Activated CD4-positive, alpha-beta T cell treated with anti-CD3 and anti-CD28 coated beads, Interleukin-2, amount 10 ng/mL, durations not matched to agents 7 days and 5 days (primary cell): ENCODE results near the gene CHAMP1. TPM values are rescaled to one million over a fixed set of nuclear protein-coding genes. Genes with fewer than 3 reads are reported as not detected.
A peak's percentile ranks its signal among the peaks of the same experiment; 100 is the strongest.

ENCODE experiments used
- CTCF ChIA-PET: fragments of 350-600 bp; sonication (Branson Sonifier 250); formaldehyde crosslinking; loops from one replicate; lab custom pipeline; 2021; ENCODE audit warnings: antibody characterized with exemption; lab: Charles Lee
- POLR2A ChIA-PET: fragments of 350-600 bp; sonication (Branson Sonifier 250); formaldehyde crosslinking; loops from one replicate; lab custom pipeline; 2021; ENCODE audit warnings: antibody characterized with exemption; lab: Charles Lee
- DNase-seq: peaks from one replicate; pipeline ENCODE4 v3.0.0-alpha.2; 2020
- H3K27ac Mint-ChIP-seq: one replicate; pipeline ENCODE4 v1.8.0; 2021; ENCODE audit warnings: mild to moderate bottlenecking, moderate library complexity, mixed read lengths
- H3K27me3 Mint-ChIP-seq: one replicate; pipeline ENCODE4 v1.8.0; 2021; ENCODE audit warnings: mixed read lengths
- H3K36me3 Mint-ChIP-seq: one replicate; pipeline ENCODE4 v1.8.0; 2021; ENCODE audit warnings: low read depth, mixed read lengths
- H3K4me1 Mint-ChIP-seq: one replicate; pipeline ENCODE4 v1.8.0; 2021; ENCODE audit warnings: mixed read lengths
- H3K4me3 Mint-ChIP-seq: one replicate; pipeline ENCODE4 v1.8.0; 2021; ENCODE audit warnings: mild to moderate bottlenecking, moderate library complexity, mixed read lengths
- H3K9me3 Mint-ChIP-seq: one replicate; pipeline ENCODE4 v1.8.0; 2021; ENCODE audit warnings: mixed read lengths
- total RNA-seq, 2 experiments: library from RNA; stranded (reverse); gene quantifications; one replicate each; pipeline ENCODE4 v1.2.3, GENCODE V29; 2021

The CHAMP1 gene, protein sequence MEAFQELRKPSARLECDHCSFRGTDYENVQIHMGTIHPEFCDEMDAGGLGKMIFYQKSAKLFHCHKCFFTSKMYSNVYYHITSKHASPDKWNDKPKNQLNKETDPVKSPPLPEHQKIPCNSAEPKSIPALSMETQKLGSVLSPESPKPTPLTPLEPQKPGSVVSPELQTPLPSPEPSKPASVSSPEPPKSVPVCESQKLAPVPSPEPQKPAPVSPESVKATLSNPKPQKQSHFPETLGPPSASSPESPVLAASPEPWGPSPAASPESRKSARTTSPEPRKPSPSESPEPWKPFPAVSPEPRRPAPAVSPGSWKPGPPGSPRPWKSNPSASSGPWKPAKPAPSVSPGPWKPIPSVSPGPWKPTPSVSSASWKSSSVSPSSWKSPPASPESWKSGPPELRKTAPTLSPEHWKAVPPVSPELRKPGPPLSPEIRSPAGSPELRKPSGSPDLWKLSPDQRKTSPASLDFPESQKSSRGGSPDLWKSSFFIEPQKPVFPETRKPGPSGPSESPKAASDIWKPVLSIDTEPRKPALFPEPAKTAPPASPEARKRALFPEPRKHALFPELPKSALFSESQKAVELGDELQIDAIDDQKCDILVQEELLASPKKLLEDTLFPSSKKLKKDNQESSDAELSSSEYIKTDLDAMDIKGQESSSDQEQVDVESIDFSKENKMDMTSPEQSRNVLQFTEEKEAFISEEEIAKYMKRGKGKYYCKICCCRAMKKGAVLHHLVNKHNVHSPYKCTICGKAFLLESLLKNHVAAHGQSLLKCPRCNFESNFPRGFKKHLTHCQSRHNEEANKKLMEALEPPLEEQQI
- total RNA-seq = 10 to 100 TPM; 31.9 to 34.8 TPM

GRCh38 chr13:114314074-114314912 lies at the start of gene CHAMP1:
Gene CHAMP1 (plus strand): TSS chr13:114314503. CDS start chr13:114323843, 9,340 bp downstream.
- peaks cover 45% of the 10 kb centered on the region for H3K4me1 Mint-ChIP-seq
- peak within 1 kb of the TSS; percentile 94 for H3K27ac Mint-ChIP-seq
- H3K36me3 Mint-ChIP-seq = peaks cover 20% of the 10 kb centered on the region
- peak within 1 kb of the TSS; percentile 91 for H3K4me3 Mint-ChIP-seq
- H3K9me3 Mint-ChIP-seq = no peaks in the 10 kb centered on the region
- DNase-seq = peak; percentile 93
- POLR2A ChIA-PET = no interaction called here
- CTCF ChIA-PET = interaction anchor here (1.0 kb wide), 1 partner anchor 22 kb away, joined by 6 read pairs; no protein-coding TSS in a partner anchor
- H3K27me3 Mint-ChIP-seq = no peaks in the 10 kb centered on the region

DNA sequence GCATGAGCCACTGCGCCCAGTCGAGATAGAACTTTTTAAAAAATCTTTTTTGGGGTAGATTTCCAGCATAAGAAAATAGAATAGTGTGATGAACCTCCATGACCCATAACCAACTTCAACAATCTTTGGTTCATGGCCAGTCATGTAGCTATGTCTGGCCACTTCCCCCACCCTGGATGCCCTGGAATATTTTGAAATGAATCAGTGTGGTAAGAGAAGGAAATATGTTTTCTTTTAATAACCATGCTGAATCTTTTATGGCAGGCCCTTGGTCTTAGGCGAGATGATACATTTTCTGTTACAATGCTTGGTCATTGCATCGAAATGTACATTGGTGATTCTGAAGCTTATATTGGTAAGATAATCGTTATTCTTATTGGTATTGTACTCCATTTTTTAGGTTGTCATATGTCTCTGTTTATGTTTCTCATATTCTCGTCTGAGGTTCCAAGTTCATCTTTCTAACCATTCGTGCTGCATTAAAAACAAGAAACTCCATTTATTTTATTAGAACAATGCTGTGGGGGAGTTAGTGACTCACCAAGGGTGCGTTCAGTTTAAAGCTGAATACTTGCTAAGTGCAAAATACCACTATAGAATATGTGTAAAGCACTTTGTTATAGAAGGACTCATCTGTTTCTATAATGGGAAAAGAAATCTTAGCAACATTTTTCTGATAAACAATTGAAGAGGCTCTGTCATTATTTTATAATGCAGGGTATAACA lies 49.3 kb upstream of the CHAMP1 start:
- no peak for DNase-seq
- Mint-ChIP-seq H3K36me3 (peaks cover 80% of the 10 kb centered on the region), H3K4me3 (no peak overlapping the region), H3K4me1 (peaks cover 58% of the 10 kb centered on the region), H3K27ac (no peak overlapping the region), H3K9me3 (peaks cover 3% of the 10 kb centered on the region), H3K27me3 (no peaks in the 10 kb centered on the region)
- ChIA-PET POLR2A (no interaction called here), CTCF (interaction anchor here (1.0 kb wide), 1 partner anchor 12 kb away, joined by 3 read pairs; no protein-coding TSS in a partner anchor)

- Mint-ChIP-seq H3K27ac (no peak overlapping the region), H3K9me3 (peaks cover 3% of the 10 kb centered on the region), H3K27me3 (no peaks in the 10 kb centered on the region), H3K4me3 (no peak overlapping the region), H3K4me1 (peaks cover 51% of the 10 kb centered on the region), H3K36me3 (peaks cover 74% of the 10 kb centered on the region)
- POLR2A ChIA-PET = interaction anchor here (0.5 kb wide), 1 partner anchor 12 kb away, joined by 3 read pairs; no protein-coding TSS in a partner anchor
- no peak for DNase-seq
- CTCF ChIA-PET = interaction anchor here (0.6 kb wide), 1 partner anchor 351 kb away, joined by 3 read pairs; no protein-coding TSS in a partner anchor
These were observed 48.1 kb upstream of the CHAMP1 start for GRCh38 chr13:114266241-114266640.

DNA sequence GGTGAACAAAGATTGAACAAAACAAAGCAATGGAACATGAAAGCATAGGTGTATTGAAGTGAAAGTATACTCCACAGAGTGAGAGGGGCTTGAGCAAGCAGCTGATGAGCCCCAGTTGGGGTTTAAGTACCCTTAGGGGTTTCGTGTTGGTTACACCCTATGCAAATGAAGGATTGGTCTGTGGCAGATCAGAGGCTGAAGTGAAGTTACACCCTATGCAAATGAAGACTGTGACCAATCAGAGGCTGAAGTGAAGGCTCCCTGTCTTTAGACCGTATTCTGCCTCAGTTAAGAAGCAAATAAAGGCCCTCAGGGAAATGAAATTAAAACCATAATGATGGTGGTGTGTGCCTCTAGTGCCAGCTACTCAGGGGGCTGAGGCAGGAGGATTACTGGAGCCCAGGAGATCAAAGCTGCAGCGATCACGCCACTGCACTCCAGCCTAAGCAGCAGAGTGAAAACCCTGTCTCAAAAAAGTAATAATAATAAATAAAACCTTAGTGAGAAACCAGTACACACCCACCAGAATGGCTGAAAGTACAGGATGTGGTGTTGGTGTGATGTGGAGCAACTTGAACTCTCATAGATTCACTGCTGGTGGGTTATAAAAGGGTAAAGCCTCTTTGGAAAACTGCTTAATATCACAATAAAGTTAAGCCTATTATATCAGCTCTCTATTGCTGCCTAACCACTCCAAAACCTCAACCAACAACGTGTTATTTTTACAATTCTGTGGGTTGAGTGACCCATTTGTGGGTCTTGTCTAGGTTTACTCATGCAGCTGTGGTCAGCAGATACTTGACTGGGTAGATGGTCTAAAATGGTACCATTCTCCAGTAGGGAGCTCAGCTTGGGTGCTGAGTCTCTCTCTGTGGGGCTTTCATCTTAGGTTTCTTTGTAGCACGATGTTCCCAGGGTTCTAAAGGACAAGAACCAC lies 45.7 kb upstream of the CHAMP1 start:
- H3K4me3 Mint-ChIP-seq = no peak overlapping the region

DNA sequence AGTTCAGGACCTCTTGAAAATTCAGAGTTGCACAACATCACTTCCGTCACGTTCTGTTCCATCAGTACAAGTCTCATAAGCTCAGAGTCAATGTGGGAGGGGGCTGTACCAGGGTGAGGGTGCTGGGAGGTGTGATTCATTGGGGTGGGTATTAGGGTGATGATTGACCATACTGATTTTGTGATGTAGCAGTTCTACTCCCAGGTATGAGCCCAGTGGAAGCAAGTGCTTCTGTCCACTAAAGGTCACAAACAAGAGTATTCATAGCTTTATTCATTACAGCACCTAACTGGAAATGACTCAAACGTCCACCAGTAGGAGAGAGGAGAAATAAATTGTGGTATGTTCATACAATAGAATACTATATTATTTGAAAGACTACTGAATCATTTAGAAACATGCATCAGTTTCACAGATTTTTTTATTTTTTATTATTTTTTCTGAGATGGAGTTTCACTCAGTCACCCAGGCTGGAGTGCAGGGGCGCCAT lies 45.0 kb upstream of the CHAMP1 start:
- Mint-ChIP-seq H3K36me3 (peaks cover 67% of the 10 kb centered on the region), H3K4me3 (no peak overlapping the region), H3K27me3 (no peaks in the 10 kb centered on the region), H3K9me3 (peaks cover 3% of the 10 kb centered on the region), H3K4me1 (peaks cover 25% of the 10 kb centered on the region), H3K27ac (peak overlapping the region; percentile 50)
- POLR2A ChIA-PET = interaction anchor here (0.6 kb wide), 1 partner anchor 48 kb away, joined by 3 read pairs; no protein-coding TSS in a partner anchor
- CTCF ChIA-PET = interaction anchor here (0.8 kb wide), 1 partner anchor 25 kb away, joined by 3 read pairs; no protein-coding TSS in a partner anchor
- no peak for DNase-seq

More for the DNA sequence above, 45.7 kb upstream of the CHAMP1 start:
- H3K36me3 Mint-ChIP-seq = peaks cover 67% of the 10 kb centered on the region
- ChIA-PET POLR2A (interaction anchor here (0.6 kb wide), 2 partner anchors 43 to 49 kb away, joined by 3 read pairs; no protein-coding TSS in a partner anchor), CTCF (interaction anchor here (0.8 kb wide), 1 partner anchor 26 kb away, joined by 3 read pairs; no protein-coding TSS in a partner anchor)
- peak overlapping the region; percentile 63 for H3K27ac Mint-ChIP-seq
- H3K27me3 Mint-ChIP-seq = no peaks in the 10 kb centered on the region
- peaks cover 29% of the 10 kb centered on the region for H3K4me1 Mint-ChIP-seq
- H3K9me3 Mint-ChIP-seq = peaks cover 3% of the 10 kb centered on the region
- DNase-seq = no peak

- H3K9me3 Mint-ChIP-seq = peaks cover 3% of the 10 kb centered on the region
- ChIA-PET CTCF (no interaction called here), POLR2A (no interaction called here)
- no peak overlapping the region for H3K27ac Mint-ChIP-seq
- H3K27me3 Mint-ChIP-seq = no peaks in the 10 kb centered on the region
- peaks cover 16% of the 10 kb centered on the region for H3K4me1 Mint-ChIP-seq
- no peak overlapping the region for H3K4me3 Mint-ChIP-seq
- H3K36me3 Mint-ChIP-seq = peaks cover 58% of the 10 kb centered on the region
- DNase-seq = no peak
These were observed 41.3 kb upstream of the CHAMP1 start for GRCh38 chr13:114272977-114273376.

- H3K36me3 Mint-ChIP-seq = peaks cover 50% of the 10 kb centered on the region
- DNase-seq = no peak
- peak overlapping the region; percentile 32 for H3K27ac Mint-ChIP-seq
- ChIA-PET CTCF (no interaction called here), POLR2A (no interaction called here)
- peaks cover 24% of the 10 kb centered on the region for H3K4me1 Mint-ChIP-seq
- H3K4me3 Mint-ChIP-seq = no peak overlapping the region
- no peaks in the 10 kb centered on the region for H3K27me3 Mint-ChIP-seq
- no peaks in the 10 kb centered on the region for H3K9me3 Mint-ChIP-seq
These were observed 39.0 kb upstream of the CHAMP1 start for GRCh38 chr13:114275304-114275703.

DNA sequence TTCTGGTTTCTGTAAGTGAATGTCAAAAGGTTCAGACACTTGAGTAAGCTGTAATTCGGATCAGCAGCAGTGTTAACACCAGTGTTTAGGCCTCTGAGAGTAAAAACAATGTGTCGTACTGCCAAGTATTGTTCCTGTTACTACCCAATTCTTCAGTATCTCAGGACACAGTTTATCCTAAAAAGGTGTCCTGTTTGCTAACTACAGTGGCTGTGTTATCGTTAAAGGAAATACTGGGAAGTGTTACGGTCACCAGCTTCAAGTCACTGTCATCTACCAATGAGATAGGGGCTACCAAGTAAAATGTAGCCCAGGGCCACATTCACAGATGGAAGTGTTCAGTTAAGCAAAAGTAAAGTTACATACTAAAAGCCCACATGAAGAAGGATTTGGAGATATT lies 35.2 kb upstream of the CHAMP1 start:
- peaks cover 41% of the 10 kb centered on the region for H3K4me1 Mint-ChIP-seq
- POLR2A ChIA-PET = no interaction called here
- no peaks in the 10 kb centered on the region for H3K27me3 Mint-ChIP-seq
- peak overlapping the region; percentile 96 for H3K27ac Mint-ChIP-seq
- no peak overlapping the region for H3K4me3 Mint-ChIP-seq
- no peaks in the 10 kb centered on the region for H3K9me3 Mint-ChIP-seq
- peaks cover 40% of the 10 kb centered on the region for H3K36me3 Mint-ChIP-seq
- no peak for DNase-seq
- CTCF ChIA-PET = interaction anchor here (0.9 to 1.4 kb wide), 3 partner anchors 9 to 60 kb away, joined by 3 to 4 read pairs (median 3); no protein-coding TSS in a partner anchor

- DNase-seq = no peak
- Mint-ChIP-seq H3K36me3 (peaks cover 41% of the 10 kb centered on the region), H3K27ac (peak overlapping the region; percentile 96), H3K4me1 (peaks cover 44% of the 10 kb centered on the region), H3K4me3 (peak overlapping the region; percentile 81), H3K27me3 (no peaks in the 10 kb centered on the region), H3K9me3 (no peaks in the 10 kb centered on the region)
- POLR2A ChIA-PET = no interaction called here
- CTCF ChIA-PET = interaction anchor here (1.0 to 1.4 kb wide), 4 partner anchors 12 to 466 kb away, joined by 3 read pairs; no protein-coding TSS in a partner anchor
These were observed 34.4 kb upstream of the CHAMP1 start for GRCh38 chr13:114279758-114280355.

DNA sequence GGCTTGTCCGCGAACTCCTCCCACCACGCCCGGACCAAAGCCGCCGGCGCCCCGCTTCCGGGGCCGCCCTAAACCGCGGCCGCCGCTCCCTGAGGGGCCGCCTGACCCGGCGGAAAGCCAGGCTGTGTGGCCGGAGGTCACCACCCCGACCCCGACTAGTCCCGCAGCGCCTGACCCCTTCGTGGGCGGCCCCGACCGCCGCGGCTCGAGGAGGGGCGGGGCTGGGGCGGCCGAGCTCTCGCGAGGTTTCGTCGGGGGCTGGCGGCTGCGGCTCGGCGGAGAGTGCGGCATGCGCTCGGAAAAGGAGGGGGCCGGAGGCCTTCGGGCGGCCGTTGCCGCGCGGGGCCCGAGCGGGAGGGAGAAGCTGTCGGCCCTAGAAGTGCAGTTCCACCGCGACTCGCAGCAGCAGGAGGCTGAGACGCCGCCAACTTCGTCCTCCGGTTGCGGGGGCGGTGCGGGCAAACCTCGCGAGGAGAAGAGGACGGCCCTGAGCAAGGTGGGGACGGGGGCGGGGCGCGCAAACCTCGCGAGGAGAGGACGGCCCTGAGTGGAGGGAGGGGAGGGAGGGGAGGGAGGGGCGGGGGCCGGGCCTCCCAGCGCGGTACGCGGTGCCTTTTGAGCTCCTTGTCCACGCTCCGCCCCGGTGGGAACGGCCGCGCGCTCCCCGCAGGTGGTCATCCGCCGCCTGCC lies 32.8 kb upstream of the CHAMP1 start, which contains the start of gene UPF3A:
Gene UPF3A, plus strand, starts transcription at position 251 of the 690 bp plus-strand sequence. Its CDS starts 39 bp downstream, at position 290.
- Mint-ChIP-seq H3K9me3 (no peaks in the 10 kb centered on the region), H3K4me1 (peaks cover 55% of the 10 kb centered on the region), H3K27ac (peak within 1 kb of the TSS; percentile 96), H3K36me3 (peaks cover 38% of the 10 kb centered on the region), H3K27me3 (no peaks in the 10 kb centered on the region), H3K4me3 (peak within 1 kb of the TSS; percentile 81)
- POLR2A ChIA-PET = interaction anchor here (0.6 kb wide), 1 partner anchor 35 kb away, joined by 7 read pairs; no protein-coding TSS in a partner anchor
- peak; percentile 89 for DNase-seq
- CTCF ChIA-PET = interaction anchor here (0.8 to 1.3 kb wide), 2 partner anchors 29 to 40 kb away, joined by 3 read pairs; no protein-coding TSS in a partner anchor
